ENCODE measurements around the gene CAMSAP1.

- TF ChIP-seq CTCF (conservative IDR thresholded peaks at IDR 0.05 in 1 of 2, IDR thresholded peaks at IDR 0.05 in 1 of 2; ENCODE audit: low read depth in 1 of 2, low read length in 2 of 2): no peak
- no peak for TF ChIP-seq EZH2 (IDR thresholded peaks at IDR 0.05; ENCODE audit: low read length, missing control alignments)
Observed at GRCh38 chr9:135802876-135803419, 104.4 kb downstream of the CAMSAP1 start.
